Vagina (tissue), 2 donors: ENCODE data around the gene TMEM44. TPM values are rescaled to one million over a fixed set of nuclear protein-coding genes. Genes with fewer than 3 reads are reported as not detected.

Experiments used
- DNase-seq, 2 donors: peaks; one replicate each; pipeline ENCODE4 v3.0.0-alpha.2; 2017; ENCODE audit errors: extremely low spot score in 2 of 2
- H3K27ac ChIP-seq: fragments of 200-600 bp; sonication (generic); one replicate; pipeline ENCODE4 v1.5.1; 2019
- H3K27me3 ChIP-seq: fragments of 200-600 bp; sonication (generic); one replicate; pipeline ENCODE4 v1.5.1; 2019
- H3K36me3 ChIP-seq, 2 donors: fragments of 200-600 bp; sonication (generic); one replicate each; pipeline ENCODE4 v1.5.1; 2017 to 2019
- H3K4me1 ChIP-seq: fragments of 200-600 bp; sonication (generic); one replicate; pipeline ENCODE4 v1.5.1; 2019
- H3K4me3 ChIP-seq, 2 donors: fragments of 200-600 bp; sonication (generic); 1 replicate in 1 of 2; 2 replicates in 1 of 2; pipeline ENCODE4 v1.5.1; 2016 to 2019
- H3K9me3 ChIP-seq: fragments of 200-600 bp; sonication (generic); one replicate; pipeline ENCODE4 v1.5.1; 2019
- CTCF ChIP-seq, 3 experiments: fragments of 450-650 bp in 2 of 3; fragments of 200-600 bp in 1 of 3; sonication (generic) in 1 of 3; IDR thresholded peaks; one replicate each; pipeline ENCODE4 v1.5.1; 2017 to 2019; ENCODE audit warnings: antibody characterized with exemption in 3 of 3, mild to moderate bottlenecking in 2 of 3, moderate library complexity in 2 of 3
- POLR2A ChIP-seq, 2 donors: fragments of 450-650 bp; IDR thresholded peaks; one replicate each; pipeline ENCODE4 v1.6.1; 2017; ENCODE audit warnings: antibody characterized with exemption in 2 of 2, mild to moderate bottlenecking in 2 of 2, moderate library complexity in 2 of 2
- POLR2AphosphoS5 ChIP-seq, 2 donors: sonication (generic); formaldehyde crosslinking; IDR thresholded peaks; one replicate each; pipeline ENCODE4 v1.9.0; 2017; ENCODE audit warnings: antibody characterized with exemption in 2 of 2, mild to moderate bottlenecking in 2 of 2, low read depth in 1 of 2; ENCODE audit not compliant: insufficient read depth in 1 of 2
- intact Hi-C: fragments of 100-400 bp; cut with DNase I; formaldehyde crosslinking; loops from one replicate; pipeline ENCODE4 v1.15.1; 2023
- total RNA-seq: library from RNA; depleted of rRNA; stranded (reverse); fragments of >200 nt; gene quantifications from one replicate; pipeline ENCODE4 v1.2.3, GENCODE V29; 2016

Gene TMEM44
- total RNA-seq, 1 donor from 2014 or later = 11.0 TPM

DNA sequence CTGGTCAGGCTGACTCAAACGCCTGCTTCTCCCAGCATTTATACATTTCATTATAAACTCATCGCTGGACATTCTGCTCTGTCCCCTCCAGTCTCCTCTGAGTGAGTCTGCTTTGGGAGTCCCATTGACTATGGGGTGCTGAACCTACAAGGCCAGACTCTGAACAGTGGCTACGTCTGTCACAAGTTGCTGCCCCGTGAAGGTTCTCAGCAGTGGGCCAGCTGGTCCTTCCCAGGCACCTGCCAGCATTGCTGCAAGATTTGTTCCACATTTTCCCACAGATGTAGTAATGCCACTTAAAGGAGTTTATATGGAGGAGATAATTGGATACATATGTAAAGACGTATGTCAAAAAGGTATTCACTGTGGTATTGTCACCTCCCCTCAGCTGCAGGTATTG is 73.7 kb downstream of the TMEM44 start:
- H3K27me3 ChIP-seq = no peaks in the 10 kb centered on the region
- no peaks in the 10 kb centered on the region for H3K36me3 ChIP-seq
- intact Hi-C loops = no loop called here
- TF ChIP-seq POLR2A (IDR thresholded peaks at IDR 0.05) (no peak), POLR2AphosphoS5 (IDR thresholded peaks at IDR 0.05; ENCODE audit: insufficient read depth in 1 of 2, low read depth in 1 of 2) (no peak), CTCF (IDR thresholded peaks at IDR 0.05) (no peak)
- no peaks in the 10 kb centered on the region for H3K9me3 ChIP-seq
- H3K4me3 ChIP-seq = no peak overlapping the region
- no peak overlapping the region for H3K27ac ChIP-seq
- no peaks in the 10 kb centered on the region for H3K4me1 ChIP-seq
- DNase-seq = no peak

DNA sequence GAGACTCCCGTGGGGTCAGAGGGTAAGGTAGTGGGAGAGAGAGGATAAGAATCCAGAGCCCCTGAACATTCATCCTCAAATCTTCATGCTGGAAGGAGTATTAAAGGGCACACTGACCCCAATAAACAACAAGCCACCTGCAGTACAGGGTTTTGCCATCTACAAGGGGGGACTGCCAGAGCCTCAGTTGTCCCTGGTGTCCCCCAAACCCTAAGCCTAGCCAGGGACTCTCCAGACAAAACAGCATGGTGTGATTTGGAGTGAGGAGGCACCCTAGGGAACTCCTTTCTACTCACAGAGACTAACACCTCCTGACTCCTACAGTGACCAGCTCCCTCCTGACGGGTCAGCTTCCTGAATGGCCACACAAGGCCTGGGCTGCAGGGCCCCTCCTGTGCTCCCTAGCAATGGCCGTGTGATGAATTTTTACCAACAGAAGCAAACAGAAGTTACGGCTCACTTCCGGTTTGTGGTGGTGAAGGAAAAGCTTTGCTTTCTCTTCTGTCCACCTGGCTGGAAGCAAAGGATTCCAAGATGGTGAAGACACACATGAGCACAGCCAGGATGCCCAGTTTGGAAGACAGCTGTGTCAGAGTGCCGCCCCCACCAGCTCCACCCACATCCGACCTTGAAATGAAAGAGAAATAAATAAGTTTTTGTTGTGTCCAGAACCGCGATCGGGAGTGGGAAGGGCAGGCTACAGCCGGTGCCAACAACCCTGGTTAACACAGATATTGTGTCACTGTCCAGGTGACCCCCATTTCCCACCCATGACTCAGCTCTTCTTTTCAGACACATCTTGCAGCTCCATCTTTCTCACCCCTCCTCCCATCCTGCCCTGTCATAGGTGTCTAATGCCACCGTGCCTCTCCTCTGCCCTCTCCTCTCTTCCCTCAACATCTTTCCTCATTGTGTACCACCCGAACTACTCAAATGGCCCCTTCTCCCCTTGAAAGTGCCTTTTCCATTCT is 76.8 kb downstream of the TMEM44 start:
- H3K27ac ChIP-seq = no peak overlapping the region
- no peaks in the 10 kb centered on the region for H3K9me3 ChIP-seq
- TF ChIP-seq CTCF (IDR thresholded peaks at IDR 0.05) = no peak
- no peak for TF ChIP-seq POLR2A (IDR thresholded peaks at IDR 0.05)
- no peak for TF ChIP-seq POLR2AphosphoS5 (IDR thresholded peaks at IDR 0.05; ENCODE audit: insufficient read depth in 1 of 2, low read depth in 1 of 2)
- no peaks in the 10 kb centered on the region for H3K4me1 ChIP-seq
- peak overlapping the region in 1 of 2 donors; percentile 19 for H3K4me3 ChIP-seq
- no peak for DNase-seq
- no peaks in the 10 kb centered on the region for H3K27me3 ChIP-seq
- no peaks in the 10 kb centered on the region for H3K36me3 ChIP-seq
- intact Hi-C loops = no loop called here

DNA sequence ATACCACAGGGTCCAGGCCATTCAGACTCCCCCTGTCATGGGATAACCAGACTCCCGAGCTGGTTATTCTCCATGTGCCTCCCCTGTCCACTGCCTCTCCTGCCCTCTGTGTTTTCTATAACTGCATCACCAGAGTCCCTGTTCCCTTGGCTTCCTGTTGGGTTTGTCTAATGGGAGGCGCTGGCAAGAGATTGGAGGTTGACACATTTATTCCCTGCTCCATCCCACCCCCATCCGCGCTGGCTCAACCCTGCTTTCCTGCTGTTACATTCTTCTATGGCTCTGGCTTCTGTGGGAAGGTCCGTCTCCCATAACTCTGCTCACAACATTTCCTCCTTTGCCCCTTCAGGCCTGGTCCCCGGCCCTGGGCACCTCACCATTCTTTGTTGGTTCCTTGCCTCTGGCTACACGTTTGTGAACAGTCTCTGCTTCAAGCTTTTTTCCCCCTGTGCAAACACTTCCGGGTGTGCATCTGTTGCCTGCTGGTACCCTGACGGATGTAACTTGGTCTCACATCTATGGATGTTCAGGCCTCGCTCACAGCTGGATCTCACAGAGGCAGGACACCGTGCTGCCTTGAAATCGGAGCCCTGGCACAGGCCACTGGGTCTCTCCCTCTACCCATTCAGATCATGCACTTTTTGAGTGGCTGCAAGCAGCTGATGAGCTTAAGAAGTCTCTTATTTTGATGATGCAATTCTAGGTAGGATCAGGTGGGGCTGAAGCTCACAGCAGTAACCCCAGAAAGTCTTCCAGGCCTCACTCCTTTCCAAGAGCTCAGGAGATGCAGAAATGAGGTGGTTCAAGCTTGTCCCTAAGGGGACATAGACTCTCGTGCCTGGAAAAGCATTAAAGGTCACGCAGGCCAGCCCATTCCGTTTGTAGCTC is 77.8 kb downstream of the TMEM44 start:
- no peak for DNase-seq
- intact Hi-C loops = no loop called here
- no peaks in the 10 kb centered on the region for H3K4me1 ChIP-seq

GRCh38 chr3:194554473-194555123 is 78.6 kb downstream of the TMEM44 start:
- H3K9me3 ChIP-seq = no peaks in the 10 kb centered on the region
- no peak overlapping the region for H3K27ac ChIP-seq
- no peak overlapping the region for H3K4me3 ChIP-seq
- no peaks in the 10 kb centered on the region for H3K27me3 ChIP-seq
- DNase-seq = no peak
- H3K4me1 ChIP-seq = no peaks in the 10 kb centered on the region
- no peaks in the 10 kb centered on the region for H3K36me3 ChIP-seq
- TF ChIP-seq POLR2AphosphoS5 (IDR thresholded peaks at IDR 0.05; ENCODE audit: insufficient read depth in 1 of 2, low read depth in 1 of 2) (no peak), POLR2A (IDR thresholded peaks at IDR 0.05) (no peak), CTCF (IDR thresholded peaks at IDR 0.05) (no peak)
- intact Hi-C loops = no loop called here

More for the DNA sequence above, 77.8 kb downstream of the TMEM44 start:
- no peak overlapping the region for H3K4me3 ChIP-seq
- H3K27ac ChIP-seq = no peak overlapping the region
- no peaks in the 10 kb centered on the region for H3K27me3 ChIP-seq
- no peak for TF ChIP-seq POLR2AphosphoS5 (IDR thresholded peaks at IDR 0.05; ENCODE audit: insufficient read depth in 1 of 2, low read depth in 1 of 2)
- no peak for TF ChIP-seq CTCF (IDR thresholded peaks at IDR 0.05)
- no peak for TF ChIP-seq POLR2A (IDR thresholded peaks at IDR 0.05)
- H3K9me3 ChIP-seq = no peaks in the 10 kb centered on the region
- H3K36me3 ChIP-seq = no peaks in the 10 kb centered on the region
